ENCODE results near the gene C16orf92.

The C16orf92 gene

GRCh38 chr16:29988346-29989075 lies 34.5 kb upstream of the C16orf92 start:
- in situ Hi-C loops (cut with MboI; ENCODE audit: low sequenced_read_pairs), result no loop called here

GRCh38 chr16:29989111-29989858 lies 33.7 kb upstream of the C16orf92 start:
- in situ Hi-C loops (cut with MboI; ENCODE audit: low sequenced_read_pairs), result no loop called here

DNA sequence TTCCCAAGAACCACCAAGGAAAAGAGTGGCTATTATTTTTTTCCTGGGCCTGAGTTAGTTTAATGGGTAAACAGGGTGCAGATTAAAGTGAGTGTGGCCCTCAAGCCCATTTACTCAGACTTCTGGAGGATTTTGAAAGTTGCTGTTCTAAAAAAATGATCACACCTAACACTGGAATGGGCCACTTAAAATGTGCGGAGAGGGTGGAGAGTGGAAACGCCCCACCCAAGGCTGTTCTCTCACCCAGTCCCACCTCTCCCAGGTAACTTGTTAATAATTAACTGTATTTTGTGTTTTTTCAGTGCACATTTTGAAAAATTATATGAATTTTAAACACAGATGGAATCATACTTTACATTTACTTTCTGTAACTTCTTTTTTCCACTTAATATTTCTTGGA lies 33.0 kb upstream of the C16orf92 start:
- in situ Hi-C loops (cut with MboI; ENCODE audit: low sequenced_read_pairs), result no loop called here

DNA sequence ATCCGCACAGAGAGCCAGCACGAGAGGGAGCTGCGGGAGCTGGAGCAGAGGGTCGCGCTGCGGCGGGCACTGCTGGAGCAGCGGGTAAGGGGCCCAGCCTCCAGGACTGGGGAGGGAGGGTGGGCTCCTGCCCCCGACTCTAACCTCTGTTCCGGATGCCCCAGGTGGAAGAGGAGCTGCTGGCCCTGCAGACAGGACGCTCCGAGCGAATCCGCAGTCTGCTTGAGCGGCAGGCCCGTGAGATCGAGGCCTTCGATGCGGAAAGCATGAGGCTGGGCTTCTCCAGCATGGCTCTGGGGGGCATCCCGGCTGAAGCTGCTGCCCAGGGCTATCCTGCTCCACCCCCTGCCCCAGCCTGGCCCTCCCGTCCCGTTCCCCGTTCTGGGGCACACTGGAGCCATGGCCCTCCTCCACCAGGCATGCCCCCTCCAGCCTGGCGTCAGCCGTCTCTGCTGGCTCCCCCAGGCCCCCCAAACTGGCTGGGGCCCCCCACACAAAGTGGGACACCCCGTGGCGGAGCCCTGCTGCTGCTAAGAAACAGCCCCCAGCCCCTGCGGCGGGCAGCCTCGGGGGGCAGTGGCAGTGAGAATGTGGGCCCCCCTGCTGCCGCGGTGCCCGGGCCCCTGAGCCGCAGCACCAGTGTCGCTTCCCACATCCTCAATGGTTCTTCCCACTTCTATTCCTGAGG lies 32.0 kb upstream of the C16orf92 start:
- in situ Hi-C loops (cut with MboI; ENCODE audit: low sequenced_read_pairs), result no loop called here

GRCh38 chr16:29991571-29991904 lies 31.5 kb upstream of the C16orf92 start:
- in situ Hi-C loops (cut with MboI; ENCODE audit: low sequenced_read_pairs), result no loop called here

DNA sequence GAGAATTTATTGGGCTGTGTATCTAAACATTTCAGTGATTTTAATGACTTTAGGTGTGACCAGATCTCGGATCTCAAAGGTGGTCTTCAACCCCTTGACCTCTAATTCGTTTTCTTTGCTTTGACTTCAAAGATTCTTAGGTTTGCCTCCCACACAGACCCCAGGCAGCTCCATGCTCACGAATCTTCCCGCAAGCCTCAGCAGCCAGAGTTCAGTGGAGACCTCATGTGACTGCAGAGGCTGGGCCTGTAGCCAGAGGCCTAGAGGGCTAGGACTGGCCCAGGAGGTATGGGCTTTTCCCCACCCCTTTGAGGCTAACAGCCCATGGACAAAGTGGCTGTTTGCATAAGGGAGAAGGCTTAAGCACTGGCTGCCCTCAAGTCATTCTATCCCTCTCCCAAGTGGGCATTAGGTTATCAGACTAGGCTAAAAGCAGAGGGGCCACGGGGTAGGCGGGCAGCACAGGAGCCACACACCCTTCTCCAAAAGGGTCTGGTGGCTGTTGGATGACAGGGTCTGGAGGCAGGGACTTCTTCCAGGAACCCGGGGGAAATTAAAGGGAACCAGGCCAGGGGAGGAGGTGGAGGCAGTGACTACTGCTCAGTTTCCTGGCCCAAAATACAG lies 30.5 kb upstream of the C16orf92 start:
- in situ Hi-C loops (cut with MboI; ENCODE audit: low sequenced_read_pairs), result no loop called here

GRCh38 chr16:29993191-29993902 lies 29.7 kb upstream of the C16orf92 start:
- in situ Hi-C loops (cut with MboI; ENCODE audit: low sequenced_read_pairs), result no loop called here

DNA sequence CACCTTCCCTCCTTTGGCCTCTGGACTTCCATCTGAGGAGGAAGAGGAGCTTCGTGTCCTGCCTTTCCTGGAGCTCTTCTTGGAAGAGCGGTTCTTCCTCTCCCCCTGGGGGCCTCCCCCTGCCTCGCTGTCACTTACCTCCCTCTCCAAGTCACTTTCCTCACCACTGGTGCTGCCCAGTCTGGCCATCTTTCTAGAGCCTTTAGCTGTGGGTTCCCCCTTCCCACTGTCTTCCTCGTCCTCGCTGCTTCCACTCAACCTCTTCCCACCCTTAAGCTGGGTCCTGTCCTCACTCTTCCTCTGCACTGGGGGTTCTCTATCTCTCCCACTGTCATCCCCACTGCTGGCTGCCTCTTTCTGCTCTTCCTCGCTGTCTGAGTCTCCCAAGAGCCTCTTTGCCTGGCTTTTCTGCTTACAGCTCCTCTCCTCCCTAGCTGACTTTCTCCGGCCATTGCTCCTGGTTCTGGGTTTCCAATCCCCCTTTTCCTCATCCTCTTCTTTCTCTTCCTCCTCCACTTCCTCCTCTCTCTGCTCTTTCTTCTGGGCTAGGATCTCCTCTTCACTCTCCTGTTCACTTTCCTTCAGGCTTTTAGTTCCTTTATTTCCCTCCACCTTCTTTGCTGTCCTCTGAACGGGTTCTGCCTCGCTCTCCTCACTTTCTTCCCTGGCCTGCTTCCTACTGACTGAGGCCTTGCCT lies 28.9 kb upstream of the C16orf92 start:
- in situ Hi-C loops (cut with MboI; ENCODE audit: low sequenced_read_pairs), result no loop called here

- in situ Hi-C loops (cut with MboI; ENCODE audit: low sequenced_read_pairs), result no loop called here
Observed at GRCh38 chr16:29994600-29995323, 28.2 kb upstream of the C16orf92 start.

DNA sequence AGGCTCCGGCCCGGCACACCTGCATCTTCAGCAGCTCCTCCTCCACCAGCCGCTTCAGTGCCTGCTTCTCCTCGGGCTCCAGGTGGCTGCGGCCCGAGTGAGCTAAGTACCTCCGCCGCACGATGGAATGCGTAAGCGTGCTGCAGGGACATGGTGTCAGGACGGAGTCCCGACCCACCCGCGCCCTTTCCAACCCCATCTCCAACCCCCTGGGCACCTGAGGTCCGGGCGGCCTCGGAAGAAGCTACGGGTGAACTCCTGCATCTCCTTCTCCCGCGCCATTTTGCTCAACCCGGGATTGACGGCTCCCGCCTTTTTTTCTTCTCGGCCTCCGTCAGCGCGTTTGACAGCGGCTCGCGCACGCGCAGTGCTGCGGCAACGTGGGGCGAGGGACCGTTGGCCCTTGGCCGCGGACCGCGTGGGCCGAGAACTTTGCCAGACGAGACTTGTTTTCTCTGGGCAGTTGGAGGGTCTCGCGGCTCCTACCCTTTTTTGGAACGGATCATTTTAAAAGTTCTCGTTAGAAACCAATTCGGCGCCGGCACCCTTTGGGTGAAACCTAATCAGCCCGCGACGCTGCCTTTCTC lies 27.6 kb upstream of the C16orf92 start, which contains the start of gene HIRIP3:
TSS of gene HIRIP3 (minus strand) at position 294 of the 587 bp plus-strand sequence. CDS start at position 282, 12 bp downstream.
- in situ Hi-C loops (cut with MboI; ENCODE audit: low sequenced_read_pairs), result no loop called here

- in situ Hi-C loops (cut with MboI; ENCODE audit: low sequenced_read_pairs), result no loop called here
Observed at GRCh38 chr16:29995911-29996765, 26.9 kb upstream of the C16orf92 start, which contains the start of gene INO80E. Gene INO80E (plus strand): TSS chr16:29996241. CDS start chr16:29996311, 70 bp downstream.

- in situ Hi-C loops (cut with MboI; ENCODE audit: low sequenced_read_pairs), result no loop called here
Observed at GRCh38 chr16:29996766-29997250, 26.2 kb upstream of the C16orf92 start.

DNA sequence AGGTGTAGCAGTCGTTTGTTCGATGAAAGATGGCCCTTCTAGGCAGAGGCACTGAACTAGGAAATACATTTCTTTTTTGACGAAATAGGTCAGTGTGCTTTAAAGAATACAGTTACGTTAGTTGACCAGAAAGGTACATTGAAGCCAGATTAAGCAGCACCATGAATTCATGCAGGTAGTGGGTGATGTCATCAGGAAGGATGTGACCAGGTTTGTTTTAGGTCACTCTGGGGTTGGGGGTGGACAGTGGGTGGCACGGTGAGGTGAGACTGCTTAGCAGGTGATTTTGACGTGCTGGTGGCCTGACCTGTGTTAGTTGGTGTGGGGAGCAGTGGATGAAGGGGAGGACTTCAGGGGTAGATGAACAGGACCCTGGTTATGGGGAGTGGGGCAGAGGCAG lies 23.4 kb upstream of the C16orf92 start:
- in situ Hi-C loops (cut with MboI; ENCODE audit: low sequenced_read_pairs), result no loop called here

- in situ Hi-C loops (cut with MboI; ENCODE audit: low sequenced_read_pairs), result no loop called here
Observed at GRCh38 chr16:30000735-30001631, 22.0 kb upstream of the C16orf92 start.

DNA sequence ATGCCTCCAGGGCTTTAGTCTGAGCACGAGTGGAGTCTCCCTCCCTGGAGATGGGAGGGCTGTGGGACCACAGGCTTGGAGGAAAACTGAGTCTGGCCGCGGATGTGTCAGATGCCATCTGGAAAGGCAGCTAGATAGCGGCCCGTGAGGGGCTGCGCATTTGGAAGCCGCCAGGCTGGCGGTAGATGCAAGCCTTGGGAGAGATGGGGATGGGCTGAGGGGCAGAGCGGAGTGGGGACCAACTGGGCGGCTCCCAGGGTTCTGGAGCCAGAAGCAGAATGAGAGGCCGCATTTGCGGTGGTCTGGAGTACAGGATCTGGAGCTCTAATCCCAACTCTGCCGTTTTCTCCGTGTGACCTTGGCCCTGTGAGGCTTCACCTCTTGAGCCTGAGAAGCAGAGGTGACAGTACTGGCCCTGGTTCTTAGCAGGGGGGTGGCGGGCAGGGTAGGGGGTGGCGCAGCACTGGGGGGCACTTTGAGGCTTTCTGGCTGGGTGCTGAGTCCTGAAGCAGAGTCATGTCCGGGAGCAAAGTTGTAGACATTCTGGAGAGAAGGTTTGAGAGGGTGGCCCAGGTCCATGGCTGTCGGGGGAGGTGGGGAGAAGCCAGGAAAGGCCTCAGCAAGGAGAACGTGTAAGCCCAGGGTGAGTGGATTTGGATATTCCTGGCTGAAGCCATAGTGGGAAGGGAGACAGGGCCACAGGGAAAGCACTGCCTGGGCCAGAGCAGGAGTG lies 20.2 kb upstream of the C16orf92 start:
- in situ Hi-C loops (cut with MboI; ENCODE audit: low sequenced_read_pairs), result no loop called here

Data from HL-60/S4 treated with phorbol 12-myristate 13-acetate at 8.2 ng/mL for 4 days and 3 days (cell line).